Memory B cell (primary cell): Measurements from ENCODE around the gene DDT.
"Not testable (repeated sequence)": the region's sequence is repeated elsewhere in the genome, so short reads cannot be mapped to it uniquely, and the experiment has no call there.

Experiments used
- ATAC-seq: fragments of 150-1000 bp; cut with Tn5 transposase; 2 replicates; pipeline ENCODE4 v1.10.0; 2021; ENCODE audit warnings: low read depth, mild to moderate bottlenecking, moderate library complexity
- DNase-seq, 2 donors: peaks; one replicate each; pipeline ENCODE4 v3.0.0; 2022; ENCODE audit warnings: low spot score in 2 of 2
- H3K27ac Mint-ChIP-seq: one replicate; pipeline ENCODE4 v1.8.0; 2022; ENCODE audit warnings: mild to moderate bottlenecking, moderate library complexity, mixed read lengths
- H3K27me3 Mint-ChIP-seq: one replicate; pipeline ENCODE4 v1.8.0; 2022; ENCODE audit warnings: mixed read lengths
- H3K36me3 Mint-ChIP-seq: one replicate; pipeline ENCODE4 v1.8.0; 2022; ENCODE audit warnings: mild to moderate bottlenecking, mixed read lengths
- H3K4me1 Mint-ChIP-seq: one replicate; pipeline ENCODE4 v1.8.0; 2022; ENCODE audit warnings: mixed read lengths
- H3K4me3 Mint-ChIP-seq: one replicate; pipeline ENCODE4 v1.8.0; 2022; ENCODE audit warnings: mild to moderate bottlenecking, moderate library complexity, mixed read lengths
- H3K9me3 Mint-ChIP-seq: one replicate; pipeline ENCODE4 v1.8.0; 2022; ENCODE audit warnings: mixed read lengths

DDT gene

GRCh38 chr22:24003887-24004286 lies 29.6 kb upstream of the DDT start:
- no peaks in the 10 kb centered on the region for H3K9me3 Mint-ChIP-seq
- DNase-seq (no peak), ATAC-seq (no peak)
- H3K4me1 Mint-ChIP-seq: no peaks in the 10 kb centered on the region
- H3K27ac Mint-ChIP-seq: no peak overlapping the region
- no peaks in the 10 kb centered on the region for H3K36me3 Mint-ChIP-seq
- H3K4me3 Mint-ChIP-seq: no peak overlapping the region
- H3K27me3 Mint-ChIP-seq: peaks cover 8% of the 10 kb centered on the region

- Mint-ChIP-seq H3K4me1 (no peaks in the 10 kb centered on the region), H3K27ac (no peak overlapping the region), H3K4me3 (no peak overlapping the region), H3K36me3 (no peaks in the 10 kb centered on the region), H3K9me3 (no peaks in the 10 kb centered on the region), H3K27me3 (peaks cover 8% of the 10 kb centered on the region)
- DNase-seq (no peak), ATAC-seq (no peak)
Observed at GRCh38 chr22:24002851-24003250, 28.6 kb upstream of the DDT start.

GRCh38 chr22:24002272-24002671 lies 28.0 kb upstream of the DDT start:
- no peak for ATAC-seq
- Mint-ChIP-seq H3K27ac (no peak overlapping the region), H3K9me3 (no peaks in the 10 kb centered on the region), H3K36me3 (no peaks in the 10 kb centered on the region), H3K4me1 (no peaks in the 10 kb centered on the region), H3K27me3 (peaks cover 8% of the 10 kb centered on the region), H3K4me3 (no peak overlapping the region)
- DNase-seq: no peak

- H3K9me3 Mint-ChIP-seq: no peaks in the 10 kb centered on the region
- H3K27ac Mint-ChIP-seq: no peak overlapping the region
- H3K4me3 Mint-ChIP-seq: no peak overlapping the region
- ATAC-seq (no peak), DNase-seq (no peak)
- peaks cover 2% of the 10 kb centered on the region for H3K4me1 Mint-ChIP-seq
- H3K27me3 Mint-ChIP-seq: peaks cover 8% of the 10 kb centered on the region
- no peaks in the 10 kb centered on the region for H3K36me3 Mint-ChIP-seq
Observed at GRCh38 chr22:24001314-24001713, 27.1 kb upstream of the DDT start.

- not testable (repeated sequence) for H3K9me3 Mint-ChIP-seq, H3K36me3 Mint-ChIP-seq, DNase-seq, H3K27me3 Mint-ChIP-seq, H3K4me1 Mint-ChIP-seq, ATAC-seq, H3K27ac Mint-ChIP-seq, H3K4me3 Mint-ChIP-seq
Observed at GRCh38 chr22:23999779-24000178, 25.5 kb upstream of the DDT start.

- Mint-ChIP-seq H3K4me1 (peaks cover 3% of the 10 kb centered on the region), H3K36me3 (no peaks in the 10 kb centered on the region), H3K27me3 (peaks cover 4% of the 10 kb centered on the region), H3K9me3 (no peaks in the 10 kb centered on the region), H3K27ac (no peak overlapping the region), H3K4me3 (no peak overlapping the region)
- no peak for ATAC-seq
- no peak for DNase-seq
Observed at GRCh38 chr22:23997092-23997491, 22.9 kb upstream of the DDT start.

GRCh38 chr22:23993581-23994177 lies 19.4 kb upstream of the DDT start:
- H3K4me3 Mint-ChIP-seq, ATAC-seq, H3K27me3 Mint-ChIP-seq, H3K4me1 Mint-ChIP-seq, H3K36me3 Mint-ChIP-seq, H3K9me3 Mint-ChIP-seq, H3K27ac Mint-ChIP-seq, DNase-seq: not testable (repeated sequence)

GRCh38 chr22:23993080-23993479 lies 18.8 kb upstream of the DDT start:
- not testable (repeated sequence) for H3K4me3 Mint-ChIP-seq, H3K36me3 Mint-ChIP-seq, H3K9me3 Mint-ChIP-seq, H3K27me3 Mint-ChIP-seq, ATAC-seq, H3K4me1 Mint-ChIP-seq, DNase-seq
- H3K27ac Mint-ChIP-seq: peak overlapping the region; percentile 33

- not testable (repeated sequence) for ATAC-seq
Observed at GRCh38 chr22:23989583-23990244, 15.5 kb upstream of the DDT start.

GRCh38 chr22:23986538-23987178 lies 12.4 kb upstream of the DDT start:
- ATAC-seq, H3K4me3 Mint-ChIP-seq, DNase-seq, H3K36me3 Mint-ChIP-seq, H3K4me1 Mint-ChIP-seq, H3K27ac Mint-ChIP-seq, H3K9me3 Mint-ChIP-seq, H3K27me3 Mint-ChIP-seq: not testable (repeated sequence)

More at GRCh38 chr22:23989583-23990244, 15.5 kb upstream of the DDT start:
- not testable (repeated sequence) for H3K4me3 Mint-ChIP-seq, H3K27ac Mint-ChIP-seq, DNase-seq, H3K27me3 Mint-ChIP-seq, H3K9me3 Mint-ChIP-seq, H3K36me3 Mint-ChIP-seq, H3K4me1 Mint-ChIP-seq

GRCh38 chr22:23986089-23986488 lies 11.8 kb upstream of the DDT start:
- ATAC-seq, H3K36me3 Mint-ChIP-seq, H3K4me3 Mint-ChIP-seq, H3K9me3 Mint-ChIP-seq, H3K4me1 Mint-ChIP-seq, DNase-seq, H3K27ac Mint-ChIP-seq, H3K27me3 Mint-ChIP-seq: not testable (repeated sequence)

GRCh38 chr22:23984430-23984829 lies 10.2 kb upstream of the DDT start:
- ATAC-seq (peak; percentile 74), DNase-seq (peak in 1 of 2 donors; percentile 62)
- Mint-ChIP-seq H3K9me3 (no peaks in the 10 kb centered on the region), H3K27me3 (peaks cover 1% of the 10 kb centered on the region), H3K4me1 (peaks cover 2% of the 10 kb centered on the region), H3K27ac (no peak overlapping the region), H3K4me3 (no peak overlapping the region), H3K36me3 (no peaks in the 10 kb centered on the region)

- H3K9me3 Mint-ChIP-seq, H3K4me3 Mint-ChIP-seq, DNase-seq, H3K27ac Mint-ChIP-seq, H3K4me1 Mint-ChIP-seq, H3K27me3 Mint-ChIP-seq, ATAC-seq, H3K36me3 Mint-ChIP-seq: not testable (repeated sequence)
Observed at GRCh38 chr22:23980567-23980966, 6.3 kb upstream of the DDT start.

- DNase-seq, H3K9me3 Mint-ChIP-seq, H3K27me3 Mint-ChIP-seq, ATAC-seq, H3K36me3 Mint-ChIP-seq, H3K27ac Mint-ChIP-seq, H3K4me3 Mint-ChIP-seq, H3K4me1 Mint-ChIP-seq: not testable (repeated sequence)
Observed at GRCh38 chr22:23979557-23980240, 5.5 kb upstream of the DDT start, which contains the start of gene GSTT2. TSS of gene GSTT2 (plus strand) at chr22:23980134.
